Left colon (tissue), 2 donors: ENCODE measurements around the gene ITGAD. TPM values are rescaled to one million over a fixed set of nuclear protein-coding genes. Genes with fewer than 3 reads are reported as not detected.
A peak's percentile ranks its signal among the peaks of the same experiment; 100 is the strongest.

Experiments used
- ATAC-seq: fragments of 200-7000 bp; cut with Tn5 transposase; one replicate; pipeline ENCODE4 v1.9.1; 2020; ENCODE audit warnings: mild to moderate bottlenecking, moderate library complexity
- DNase-seq, 2 donors: peaks; one replicate each; pipeline ENCODE4 v3.0.0-alpha.2; 2020
- intact Hi-C, 2 donors: fragments of 100-400 bp; cut with DNase I in 1 of 2; cut with micrococcal nuclease in 1 of 2; formaldehyde crosslinking; loops; one replicate each; pipeline versions ENCODE4 v1.11.2 to v1.14.0; 2022; cut with DNase I, micrococcal nuclease
- total RNA-seq, 2 donors: library from RNA; stranded (reverse); fragmentation: NEBNext Ultra II Directional; extraction: Animal tissue kit (Norgen Biotek cat#: 25700); gene quantifications; one replicate each; pipeline ENCODE4 v1.2.1, GENCODE V29; 2021
- donor health status: DM: no; HTN: no; CAD: no.
- donor health status: DM: yes; HTN: yes; CAD: no.

ITGAD gene
- total RNA-seq, 2 donors from 2014 or later, result 0.11 TPM; not detected in 1

- DNase-seq, result no peak
- intact Hi-C loops, result no loop called here
- no peak for ATAC-seq
Measured at GRCh38 chr16:31467858-31468257, 74.7 kb downstream of the ITGAD start.

GRCh38 chr16:31470615-31471014 lies 77.5 kb downstream of the ITGAD start:
- ATAC-seq, result no peak
- intact Hi-C loops, result no loop called here
- no peak for DNase-seq

- intact Hi-C loops, result no loop called here
- DNase-seq (peak in 1 of 2 donors; percentile 23), ATAC-seq (no peak)
Measured at GRCh38 chr16:31471241-31471874, 78.2 kb downstream of the ITGAD start.

GRCh38 chr16:31471875-31472708 lies 79.0 kb downstream of the ITGAD start, which contains the start of gene TGFB1I1:
Gene TGFB1I1 (plus strand): TSS chr16:31472152. CDS start chr16:31472189, 37 bp downstream.
- DNase-seq, result peak; percentile 62 to 76
- ATAC-seq, result peak; percentile 30
- intact Hi-C loops, result no loop called here

- intact Hi-C loops, result no loop called here
- peak; percentile 89 to 95 for DNase-seq
- peak; percentile 48 for ATAC-seq
Measured at GRCh38 chr16:31472709-31473203, 79.6 kb downstream of the ITGAD start.

- intact Hi-C loops, result no loop called here
- ATAC-seq (no peak), DNase-seq (no peak)
Measured at GRCh38 chr16:31473264-31473984, 80.3 kb downstream of the ITGAD start.

- intact Hi-C loops, result no loop called here
- no peak for DNase-seq
- ATAC-seq, result no peak
Measured at GRCh38 chr16:31474173-31474714, 81.1 kb downstream of the ITGAD start.

GRCh38 chr16:31474773-31475738 lies 81.9 kb downstream of the ITGAD start:
- no peak for ATAC-seq

GRCh38 chr16:31475946-31476302 lies 82.8 kb downstream of the ITGAD start:
- ATAC-seq, result peak; percentile 22
- intact Hi-C loops, result no loop called here
- DNase-seq, result peak; percentile 73 to 75

More at GRCh38 chr16:31474773-31475738, 81.9 kb downstream of the ITGAD start:
- intact Hi-C loops, result no loop called here
- DNase-seq, result no peak

Other genes with a start within 250 kb of the ITGAD start
- 1 to 10 TPM; 8.1 to 9.7 TPM for gene PRSS36, start 243.3 kb upstream of the ITGAD start, total RNA-seq
- 100 to 1,000 TPM; 158 to 173 TPM for gene FUS, start 213.2 kb upstream of the ITGAD start, total RNA-seq
- gene PYCARD, start 190.6 kb upstream of the ITGAD start, total RNA-seq, result 10 to 100 TPM; 83.0 to 93.8 TPM
- gene TRIM72, start 179.2 kb upstream of the ITGAD start, total RNA-seq, result not detected
- not detected for gene PYDC1, start 176.2 kb upstream of the ITGAD start, total RNA-seq
- 1 to 10 TPM; 2.6 to 6.9 TPM for gene ITGAM, start 133.4 kb upstream of the ITGAD start, total RNA-seq
- 1 to 10 TPM; 1.6 to 3.8 TPM for gene ITGAX, start 38.2 kb upstream of the ITGAD start, total RNA-seq
- gene COX6A2, start 35.0 kb downstream of the ITGAD start, total RNA-seq, result not detected
- gene ZNF843, start 49.5 kb downstream of the ITGAD start, total RNA-seq, result under 1 TPM; 0.31 to 0.39 TPM
- 1 to 10 TPM; 7.0 to 8.5 TPM for gene ARMC5, start 66.2 kb downstream of the ITGAD start, total RNA-seq
- 10 to 100 TPM in 1 of 2 donors, 1 to 10 TPM in 1; 7.4 to 42.8 TPM for gene TGFB1I1, start 78.8 kb downstream of the ITGAD start, total RNA-seq
- gene SLC5A2, start 89.8 kb downstream of the ITGAD start, total RNA-seq, result under 1 TPM; 0.28 to 0.79 TPM
- 10 to 100 TPM; 56.5 to 65.4 TPM for gene RUSF1, start 115.1 kb downstream of the ITGAD start, total RNA-seq
- gene AHSP, start 134.6 kb downstream of the ITGAD start, total RNA-seq, result not detected